ENCODE results near the gene GRK5. TPM values are rescaled to one million over a fixed set of nuclear protein-coding genes. Genes with fewer than 3 reads are reported as not detected.

GRK5 gene
- total RNA-seq, 1 donor from 2014 or later: 2.8 TPM

DNA sequence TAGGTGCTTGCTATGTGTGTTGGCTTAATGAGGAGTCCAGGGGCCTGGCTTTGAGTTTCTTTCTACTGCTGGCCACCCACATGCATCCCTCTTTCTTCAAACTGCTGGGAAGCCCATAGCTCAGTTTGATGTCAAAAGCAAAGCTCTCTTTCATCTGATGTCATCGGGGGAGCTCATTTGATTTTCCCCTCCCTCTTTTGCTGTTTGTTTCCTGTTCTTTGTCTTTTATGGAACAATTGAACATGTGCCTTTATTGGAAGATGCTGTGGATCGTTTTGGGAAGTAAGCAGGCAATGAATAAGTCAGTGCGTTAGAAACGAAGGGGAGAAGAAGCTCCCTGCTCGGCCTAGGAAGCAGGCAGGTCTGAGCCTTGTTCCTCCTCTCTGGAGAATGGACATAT is 140.7 kb downstream of the GRK5 start:
- Histone ChIP-seq H3K4me3 (ENCODE audit: low read depth, low read length) (no peak overlapping the region), H3K27me3 (ENCODE audit: control insufficient read depth, insufficient read depth, low read length) (no peaks in the 10 kb centered on the region), H3K36me3 (ENCODE audit: control insufficient read depth, insufficient read depth, low read length) (no peaks in the 10 kb centered on the region)
- TF ChIP-seq, protein P1, sequence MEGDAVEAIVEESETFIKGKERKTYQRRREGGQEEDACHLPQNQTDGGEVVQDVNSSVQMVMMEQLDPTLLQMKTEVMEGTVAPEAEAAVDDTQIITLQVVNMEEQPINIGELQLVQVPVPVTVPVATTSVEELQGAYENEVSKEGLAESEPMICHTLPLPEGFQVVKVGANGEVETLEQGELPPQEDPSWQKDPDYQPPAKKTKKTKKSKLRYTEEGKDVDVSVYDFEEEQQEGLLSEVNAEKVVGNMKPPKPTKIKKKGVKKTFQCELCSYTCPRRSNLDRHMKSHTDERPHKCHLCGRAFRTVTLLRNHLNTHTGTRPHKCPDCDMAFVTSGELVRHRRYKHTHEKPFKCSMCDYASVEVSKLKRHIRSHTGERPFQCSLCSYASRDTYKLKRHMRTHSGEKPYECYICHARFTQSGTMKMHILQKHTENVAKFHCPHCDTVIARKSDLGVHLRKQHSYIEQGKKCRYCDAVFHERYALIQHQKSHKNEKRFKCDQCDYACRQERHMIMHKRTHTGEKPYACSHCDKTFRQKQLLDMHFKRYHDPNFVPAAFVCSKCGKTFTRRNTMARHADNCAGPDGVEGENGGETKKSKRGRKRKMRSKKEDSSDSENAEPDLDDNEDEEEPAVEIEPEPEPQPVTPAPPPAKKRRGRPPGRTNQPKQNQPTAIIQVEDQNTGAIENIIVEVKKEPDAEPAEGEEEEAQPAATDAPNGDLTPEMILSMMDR (IDR thresholded peaks at IDR 0.05; ENCODE audit: insufficient read depth, low read length, poor library complexity, severe bottlenecking): no peak
- no peak for DNase-seq (ENCODE audit: low read depth)

DNA sequence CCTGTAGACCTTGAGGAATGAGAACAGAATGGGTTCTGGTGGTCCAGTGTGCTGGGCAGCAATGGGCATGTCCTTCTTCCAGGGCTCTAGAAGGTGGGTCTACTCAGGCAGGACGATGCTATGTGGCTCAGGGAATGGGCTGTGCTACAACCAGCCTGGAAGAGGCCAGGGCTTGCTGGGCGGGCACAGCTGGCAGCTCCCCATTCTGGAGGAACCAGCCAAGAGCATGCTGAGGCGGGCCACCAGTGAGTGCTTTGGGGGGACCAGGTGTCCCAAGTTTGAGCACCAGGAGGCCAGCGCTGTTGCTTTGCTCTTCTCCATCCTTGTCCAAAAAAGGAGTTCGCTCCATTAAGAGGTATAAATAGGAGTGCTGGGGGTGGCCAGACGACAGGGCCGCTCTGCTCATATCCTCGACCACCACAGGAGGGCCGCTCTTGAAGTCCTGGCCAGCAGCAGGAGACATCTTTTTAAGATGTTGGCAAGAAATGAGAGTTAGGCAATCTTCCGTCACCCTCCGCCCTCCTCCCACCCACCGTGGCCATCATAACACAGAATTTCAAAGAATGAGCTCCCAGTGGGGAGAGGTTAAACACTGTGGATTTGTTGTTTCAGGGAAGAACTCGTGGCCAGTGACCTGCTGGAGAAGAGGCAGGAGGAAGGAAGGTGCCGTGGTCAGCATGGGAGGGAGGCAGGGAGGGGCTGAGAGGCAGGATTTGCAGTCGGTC is 141.3 kb downstream of the GRK5 start:
- TF ChIP-seq, protein P1 (IDR thresholded peaks at IDR 0.05; ENCODE audit: insufficient read depth, low read length, poor library complexity, severe bottlenecking): no peak
- Histone ChIP-seq H3K4me3 (ENCODE audit: low read depth, low read length) (no peak overlapping the region), H3K36me3 (ENCODE audit: control insufficient read depth, insufficient read depth, low read length) (no peaks in the 10 kb centered on the region), H3K27me3 (ENCODE audit: control insufficient read depth, insufficient read depth, low read length) (no peaks in the 10 kb centered on the region)
- DNase-seq (ENCODE audit: low read depth): no peak

DNA sequence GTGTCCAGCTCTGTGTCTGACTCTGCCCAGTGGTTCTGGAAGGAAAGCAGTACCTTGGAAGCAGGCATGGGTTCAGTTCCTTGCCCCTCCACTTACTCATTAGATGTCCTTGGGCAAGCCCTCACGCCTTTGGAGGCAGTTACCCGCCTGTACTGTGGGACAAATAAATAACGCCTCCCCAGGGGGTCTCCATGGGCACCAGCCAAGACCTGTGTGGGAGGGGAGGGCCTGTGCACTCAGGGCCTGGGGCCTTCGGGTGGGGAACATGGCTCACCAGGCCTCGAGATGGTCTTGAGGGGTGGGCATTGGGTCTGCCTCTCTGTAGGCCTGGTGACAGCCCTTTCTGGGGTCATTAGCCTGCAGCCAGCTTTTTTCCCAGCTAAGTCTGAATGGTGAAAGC is 142.0 kb downstream of the GRK5 start:
- no peaks in the 10 kb centered on the region for H3K27me3 ChIP-seq (ENCODE audit: control insufficient read depth, insufficient read depth, low read length)
- no peak overlapping the region for H3K4me3 ChIP-seq (ENCODE audit: low read depth, low read length)
- no peak for DNase-seq (ENCODE audit: low read depth)
- H3K36me3 ChIP-seq (ENCODE audit: control insufficient read depth, insufficient read depth, low read length): no peaks in the 10 kb centered on the region
- TF ChIP-seq, protein P1 (IDR thresholded peaks at IDR 0.05; ENCODE audit: insufficient read depth, low read length, poor library complexity, severe bottlenecking): no peak

DNA sequence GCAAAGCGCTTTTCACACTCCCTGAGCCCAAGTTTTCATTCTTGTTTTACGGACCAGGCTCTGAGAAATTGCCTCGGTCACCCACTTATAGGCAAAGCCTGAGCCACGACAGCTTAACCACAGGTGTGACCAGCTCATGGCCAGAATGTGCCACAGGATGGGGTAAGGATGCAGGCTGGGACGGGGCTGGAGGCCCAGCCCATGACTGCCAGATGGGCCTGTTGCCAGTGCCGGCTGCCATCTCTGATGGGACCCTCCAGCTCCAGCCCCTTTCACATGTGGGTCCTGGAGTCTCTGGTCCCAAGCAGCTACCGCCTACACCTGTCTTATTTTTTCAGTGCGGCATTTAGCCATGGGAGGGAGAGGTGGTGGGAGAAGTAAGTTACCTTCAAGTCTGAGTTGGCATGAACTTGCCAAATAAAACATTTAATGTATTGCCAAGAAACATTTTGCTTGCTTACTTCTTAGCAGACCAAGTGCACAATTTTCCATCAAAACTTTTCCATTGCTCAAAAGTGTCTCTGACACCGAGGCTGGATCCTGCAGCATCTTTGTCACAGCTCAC is 142.6 kb downstream of the GRK5 start:
- TF ChIP-seq, protein P1 (IDR thresholded peaks at IDR 0.05; ENCODE audit: insufficient read depth, low read length, poor library complexity, severe bottlenecking): no peak
- Histone ChIP-seq H3K27me3 (ENCODE audit: control insufficient read depth, insufficient read depth, low read length) (no peaks in the 10 kb centered on the region), H3K4me3 (ENCODE audit: low read depth, low read length) (no peak overlapping the region), H3K36me3 (ENCODE audit: control insufficient read depth, insufficient read depth, low read length) (no peaks in the 10 kb centered on the region)
- DNase-seq (ENCODE audit: low read depth): no peak

DNA sequence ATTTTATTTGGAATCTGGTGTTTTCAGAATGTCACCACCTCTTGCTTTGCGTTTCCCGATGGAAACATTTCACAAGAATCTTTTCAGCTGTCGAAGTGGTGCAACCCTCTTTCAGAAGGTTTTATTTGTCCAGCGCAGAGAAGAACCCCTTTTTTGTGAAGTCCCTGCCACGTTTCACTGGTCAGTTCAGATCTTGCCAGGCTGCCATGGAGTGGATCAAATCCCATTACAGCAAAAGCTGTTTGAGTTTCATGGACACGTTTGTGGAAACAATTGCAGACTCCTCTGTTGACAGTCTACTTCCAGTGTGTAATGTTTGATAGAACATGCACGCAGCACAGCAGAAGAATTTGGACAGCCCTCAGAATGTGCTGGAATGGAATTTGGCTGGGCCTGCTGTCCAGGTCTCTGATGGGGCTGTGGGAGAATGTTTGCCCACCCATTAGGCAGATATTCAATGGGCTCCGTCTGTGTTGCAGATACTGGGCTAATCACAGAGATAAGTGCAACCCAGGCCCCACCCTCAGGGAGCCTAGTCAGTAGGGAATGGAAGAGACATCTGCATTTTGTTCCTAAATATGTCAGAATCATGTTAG is 143.2 kb downstream of the GRK5 start:
- no peaks in the 10 kb centered on the region for H3K36me3 ChIP-seq (ENCODE audit: control insufficient read depth, insufficient read depth, low read length)
- TF ChIP-seq, protein P1 (IDR thresholded peaks at IDR 0.05; ENCODE audit: insufficient read depth, low read length, poor library complexity, severe bottlenecking): no peak
- DNase-seq (ENCODE audit: low read depth): no peak
- H3K27me3 ChIP-seq (ENCODE audit: control insufficient read depth, insufficient read depth, low read length): no peaks in the 10 kb centered on the region
- H3K4me3 ChIP-seq (ENCODE audit: low read depth, low read length): no peak overlapping the region
